HG03196 (cell line): ENCODE results near the gene ATRAID.

Experiments
- ATAC-seq: cut with Tn5 transposase; IDR thresholded peaks from one replicate; pipeline ENCODE4 v1.9.1; 2021; ENCODE audit not compliant: unreplicated experiment

The ATRAID gene

DNA sequence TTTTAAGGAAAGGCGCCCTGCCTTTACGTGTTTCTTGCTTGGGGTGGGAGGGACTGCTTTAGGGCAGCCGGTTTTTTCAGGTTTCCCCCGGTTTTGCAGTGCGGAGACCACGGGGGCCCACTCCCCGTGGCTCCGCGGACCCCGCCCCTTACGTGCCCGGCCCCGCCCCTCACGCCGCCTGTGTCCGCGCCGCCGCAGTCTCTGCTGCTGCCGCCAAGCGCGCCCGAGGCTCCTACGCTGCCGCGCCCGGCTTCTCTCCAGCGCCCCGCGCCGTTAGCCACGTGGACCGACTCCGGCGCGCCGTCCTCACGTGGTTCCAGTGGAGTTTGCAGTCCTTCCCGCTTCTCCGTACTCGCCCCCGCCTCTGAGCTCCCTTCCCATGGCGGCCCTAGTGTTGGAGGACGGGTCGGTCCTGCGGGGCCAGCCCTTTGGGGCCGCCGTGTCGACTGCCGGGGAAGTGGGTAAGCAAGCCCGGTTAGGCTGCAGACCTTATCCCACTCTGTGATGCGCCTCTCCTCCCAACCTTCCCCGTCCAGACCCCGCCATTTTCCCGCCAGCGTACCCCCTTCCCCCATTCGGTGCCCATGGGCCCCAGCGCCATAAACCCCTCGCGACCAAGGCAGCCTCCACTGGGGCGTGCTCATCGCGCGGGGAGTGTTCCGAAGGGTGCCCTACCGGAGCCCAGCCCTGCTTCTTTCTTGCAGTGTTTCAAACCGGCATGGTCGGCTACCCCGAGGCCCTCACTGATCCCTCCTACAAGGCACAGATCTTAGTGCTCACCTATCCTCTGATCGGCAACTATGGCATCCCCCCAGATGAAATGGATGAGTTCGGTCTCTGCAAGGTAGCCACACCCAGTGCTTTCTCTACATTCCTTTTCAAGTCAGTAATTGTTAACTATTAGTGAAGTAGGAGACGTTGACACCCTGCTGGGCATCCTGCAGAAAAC lies 5.6 kb downstream of the ATRAID start, which contains the start of gene CAD:
TSS of gene CAD (plus strand) at position 197 of the 949 bp plus-strand sequence. CDS start at position 380, 183 bp downstream.
- ATAC-seq = peak; percentile 64

- no peak for ATAC-seq
Measured at GRCh38 chr2:27218614-27219013, 6.8 kb downstream of the ATRAID start.

DNA sequence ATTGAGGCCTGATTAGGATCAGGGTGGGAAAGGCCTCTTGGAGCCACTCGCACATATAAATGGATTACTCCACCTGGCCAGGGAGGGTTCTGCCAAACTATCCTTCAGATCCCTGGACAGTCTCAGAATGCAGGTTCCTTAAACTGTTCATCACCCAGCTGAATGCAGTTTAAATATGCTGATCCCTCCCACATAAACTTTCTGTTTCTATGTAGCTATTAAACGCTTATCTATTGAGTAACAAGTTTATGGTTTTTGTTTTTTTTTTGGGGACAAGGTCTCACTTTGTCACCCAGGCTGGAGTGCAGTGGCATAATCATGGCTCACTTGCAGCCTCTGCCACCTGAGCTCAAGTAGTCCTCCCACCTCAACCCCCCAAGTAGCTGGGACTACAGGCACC lies 7.2 kb downstream of the ATRAID start:
- no peak for ATAC-seq

DNA sequence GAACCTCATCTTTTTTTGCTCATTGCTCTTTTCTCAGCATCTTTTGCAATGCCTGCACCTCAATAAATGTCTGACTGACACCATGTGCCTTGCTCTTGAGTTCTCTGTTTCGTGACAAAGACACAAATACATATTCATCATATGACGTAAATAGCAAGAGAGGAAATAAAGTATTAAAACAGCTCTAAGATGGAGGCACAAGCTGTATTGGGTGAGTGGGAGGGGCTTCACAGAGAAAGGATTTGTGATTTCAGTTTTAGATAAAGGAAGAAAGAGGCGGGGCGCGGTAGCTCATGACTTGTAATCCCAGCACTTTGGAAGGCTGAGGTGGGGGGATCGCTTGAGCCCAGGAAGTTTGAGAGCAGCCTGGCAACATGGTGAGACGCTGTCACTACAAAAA lies 8.2 kb downstream of the ATRAID start:
- no peak for ATAC-seq

GRCh38 chr2:27221166-27221565 lies 9.3 kb downstream of the ATRAID start:
- no peak for ATAC-seq

- no peak for ATAC-seq
Measured at GRCh38 chr2:27222407-27222806, 10.6 kb downstream of the ATRAID start.

GRCh38 chr2:27223416-27223815 lies 11.6 kb downstream of the ATRAID start:
- no peak for ATAC-seq

DNA sequence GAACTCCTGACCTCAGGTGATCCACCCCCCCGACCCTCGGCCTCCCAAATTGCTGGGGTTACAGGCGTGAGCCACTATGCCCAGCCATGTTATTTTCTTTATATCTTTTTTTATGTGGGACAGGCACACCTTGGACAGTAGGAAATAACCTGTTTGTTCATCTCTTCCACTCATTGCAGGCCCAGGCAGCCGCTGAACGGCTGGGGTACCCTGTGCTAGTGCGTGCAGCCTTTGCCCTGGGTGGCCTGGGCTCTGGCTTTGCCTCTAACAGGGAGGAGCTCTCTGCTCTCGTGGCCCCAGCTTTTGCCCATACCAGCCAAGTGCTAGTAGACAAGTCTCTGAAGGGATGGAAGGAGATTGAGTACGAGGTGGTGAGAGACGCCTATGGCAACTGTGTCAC lies 13.7 kb downstream of the ATRAID start:
- no peak for ATAC-seq

GRCh38 chr2:27227501-27227900 lies 15.7 kb downstream of the ATRAID start:
- no peak for ATAC-seq

GRCh38 chr2:27231921-27232320 lies 20.1 kb downstream of the ATRAID start:
- no peak for ATAC-seq

- ATAC-seq = no peak
Measured at GRCh38 chr2:27233341-27233740, 21.5 kb downstream of the ATRAID start.

DNA sequence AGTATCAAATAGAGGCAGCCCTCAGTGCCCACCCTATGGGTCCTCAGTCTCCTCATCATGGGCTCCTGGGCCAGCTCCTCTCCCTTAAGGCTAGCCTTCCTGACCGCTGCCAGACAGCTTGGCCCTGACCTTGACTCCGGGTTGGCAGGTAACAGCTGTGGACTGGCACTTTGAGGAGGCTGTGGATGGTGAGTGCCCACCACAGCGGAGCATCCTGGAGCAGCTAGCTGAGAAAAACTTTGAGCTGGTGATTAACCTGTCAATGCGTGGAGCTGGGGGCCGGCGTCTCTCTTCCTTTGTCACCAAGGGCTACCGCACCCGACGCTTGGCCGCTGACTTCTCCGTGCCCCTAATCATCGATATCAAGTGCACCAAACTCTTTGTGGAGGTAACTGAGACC lies 24.3 kb downstream of the ATRAID start:
- ATAC-seq = no peak

- ATAC-seq = no peak
Measured at GRCh38 chr2:27236626-27237025, 24.8 kb downstream of the ATRAID start.

DNA sequence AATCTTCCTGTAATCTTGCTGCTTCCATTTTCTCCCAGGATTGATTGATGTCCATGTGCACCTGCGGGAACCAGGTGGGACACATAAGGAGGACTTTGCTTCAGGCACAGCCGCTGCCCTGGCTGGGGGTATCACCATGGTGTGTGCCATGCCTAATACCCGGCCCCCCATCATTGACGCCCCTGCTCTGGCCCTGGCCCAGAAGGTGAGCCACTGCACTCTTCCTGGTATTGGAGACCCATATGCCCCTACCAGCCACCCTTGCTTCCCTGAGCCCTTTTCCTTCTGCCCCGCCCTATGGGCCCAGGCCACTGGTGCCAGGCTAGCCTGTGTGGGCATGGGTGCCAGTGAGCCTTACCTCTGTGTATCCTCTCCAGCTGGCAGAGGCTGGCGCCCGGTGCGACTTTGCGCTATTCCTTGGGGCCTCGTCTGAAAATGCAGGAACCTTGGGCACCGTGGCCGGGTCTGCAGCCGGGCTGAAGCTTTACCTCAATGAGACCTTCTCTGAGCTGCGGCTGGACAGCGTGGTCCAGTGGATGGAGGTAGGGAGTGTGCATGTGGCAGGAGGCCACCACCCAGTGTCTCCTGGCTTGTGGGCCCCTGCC lies 25.6 kb downstream of the ATRAID start:
- no peak for ATAC-seq

DNA sequence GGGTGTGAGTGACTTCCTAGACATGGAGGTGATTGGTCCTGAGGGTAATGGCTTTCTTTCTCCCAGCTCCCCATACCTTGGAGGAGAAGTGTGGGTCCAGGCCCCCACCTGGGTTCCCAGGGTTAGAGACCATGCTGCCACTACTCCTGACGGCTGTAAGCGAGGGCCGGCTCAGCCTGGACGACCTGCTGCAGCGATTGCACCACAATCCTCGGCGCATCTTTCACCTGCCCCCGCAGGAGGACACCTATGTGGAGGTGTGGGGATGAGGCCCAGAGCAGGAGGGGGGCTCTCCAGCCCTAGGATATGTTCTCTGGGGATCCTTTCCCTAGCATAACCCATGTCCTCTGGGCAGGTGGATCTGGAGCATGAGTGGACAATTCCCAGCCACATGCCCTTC lies 27.1 kb downstream of the ATRAID start:
- no peak for ATAC-seq

GRCh38 chr2:27240406-27240805 lies 28.6 kb downstream of the ATRAID start:
- no peak for ATAC-seq

DNA sequence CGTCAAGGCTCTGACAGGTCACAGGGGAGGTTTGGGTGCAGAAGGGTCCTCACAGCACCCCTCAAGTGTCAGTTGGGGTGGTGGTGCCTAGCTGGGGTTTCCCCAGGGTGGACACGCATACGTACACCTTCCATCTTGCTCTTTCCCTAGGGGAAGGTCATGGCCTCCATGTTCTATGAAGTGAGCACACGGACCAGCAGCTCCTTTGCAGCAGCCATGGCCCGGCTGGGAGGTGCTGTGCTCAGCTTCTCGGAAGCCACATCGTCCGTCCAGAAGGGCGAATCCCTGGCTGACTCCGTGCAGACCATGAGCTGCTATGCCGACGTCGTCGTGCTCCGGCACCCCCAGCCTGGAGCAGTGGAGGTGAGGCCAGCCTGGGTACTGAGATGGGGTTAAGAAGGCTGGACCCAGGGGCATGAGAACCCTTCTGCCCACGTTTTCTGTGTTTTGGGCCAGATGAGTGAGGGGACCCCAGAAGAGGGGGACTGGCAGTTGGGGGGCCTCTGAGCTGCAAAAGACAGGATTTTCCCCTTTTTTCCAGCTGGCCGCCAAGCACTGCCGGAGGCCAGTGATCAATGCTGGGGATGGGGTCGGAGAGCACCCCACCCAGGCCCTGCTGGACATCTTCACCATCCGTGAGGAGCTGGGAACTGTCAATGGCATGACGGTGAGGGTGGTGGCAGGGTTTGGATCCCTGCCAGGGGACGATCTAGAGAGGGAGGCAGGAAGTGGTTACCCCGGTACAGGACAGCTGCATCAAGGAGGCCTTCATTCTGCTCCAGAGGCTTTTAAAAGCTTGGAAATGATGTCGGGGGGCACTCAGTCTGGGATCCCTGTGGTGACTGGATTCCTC lies 30.1 kb downstream of the ATRAID start:
- no peak for ATAC-seq

DNA sequence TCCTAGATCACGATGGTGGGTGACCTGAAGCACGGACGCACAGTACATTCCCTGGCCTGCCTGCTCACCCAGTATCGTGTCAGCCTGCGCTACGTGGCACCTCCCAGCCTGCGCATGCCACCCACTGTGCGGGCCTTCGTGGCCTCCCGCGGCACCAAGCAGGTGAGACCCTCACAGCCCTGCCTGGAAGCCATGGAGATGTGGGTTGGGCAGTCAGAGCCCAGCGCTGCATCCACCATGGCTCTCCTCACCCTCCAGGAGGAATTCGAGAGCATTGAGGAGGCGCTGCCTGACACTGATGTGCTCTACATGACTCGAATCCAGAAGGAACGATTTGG lies 30.7 kb downstream of the ATRAID start:
- no peak for ATAC-seq

DNA sequence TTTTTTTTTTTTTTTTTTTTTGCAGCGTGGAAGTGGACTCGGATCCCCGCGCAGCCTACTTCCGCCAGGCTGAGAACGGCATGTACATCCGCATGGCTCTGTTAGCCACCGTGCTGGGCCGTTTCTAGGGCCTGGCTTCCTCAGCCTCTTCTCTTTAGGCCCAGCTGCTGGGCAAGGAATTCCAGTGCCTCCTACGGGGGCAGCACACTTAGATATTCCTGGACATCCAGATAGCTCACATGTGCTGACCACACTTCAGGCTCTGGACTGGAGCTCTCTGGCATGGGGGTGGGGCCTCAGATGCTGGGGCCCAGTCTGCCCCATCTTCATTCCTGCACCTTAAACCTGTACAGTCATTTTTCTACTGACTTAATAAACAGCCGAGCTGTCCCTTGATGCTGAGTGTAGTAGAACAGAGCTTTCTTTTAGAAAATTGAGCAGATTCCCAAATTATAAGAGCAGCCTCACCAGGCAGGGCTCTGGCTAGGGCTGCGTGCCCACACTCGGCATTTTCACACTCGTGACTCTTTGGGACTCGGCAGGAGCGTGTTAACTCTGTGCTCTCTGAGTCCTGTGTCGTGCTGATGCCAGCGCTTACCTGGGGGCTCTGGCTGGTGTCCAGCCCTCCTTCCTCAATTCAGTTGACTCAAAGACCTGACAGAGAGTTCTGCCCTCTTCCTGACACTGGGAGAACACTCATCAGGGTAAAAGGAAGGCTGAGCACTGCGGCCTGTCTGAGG lies 31.7 kb downstream of the ATRAID start:
- no peak for ATAC-seq

GRCh38 chr2:27245116-27245515 lies 33.3 kb downstream of the ATRAID start:
- no peak for ATAC-seq

- ATAC-seq = no peak
Measured at GRCh38 chr2:27245626-27246025, 33.8 kb downstream of the ATRAID start.
